ENCODE measurements around the gene TLCD3B.

GRCh38 chr16:30024451-30024850, 6.6 kb downstream of the TLCD3B start:
- TF ChIP-seq CTCF (IDR thresholded peaks at IDR 0.05) (no peak), POLR2A (IDR thresholded peaks at IDR 0.05) (no peak)
